GM12878 (cell line): Measurements from ENCODE around the gene AP3B1. TPM values are rescaled to one million over a fixed set of nuclear protein-coding genes. Genes with fewer than 3 reads are reported as not detected.
"Not testable (repeated sequence)": the region's sequence is repeated elsewhere in the genome, so short reads cannot be mapped to it uniquely, and the experiment has no call there.

Source experiments
- ATAC-seq: fragments of 200-7000 bp; cut with Tn5 transposase; 3 replicates; pipeline ENCODE4 v1.9.1; 2020; ENCODE audit warnings: mild to moderate bottlenecking, moderate library complexity
- BruUV-seq: library from RNA; stranded (reverse); fragments of 400-500 nt; replicated peaks from 2 replicates; lab custom pipeline; 2021; lab: Mats Ljungman, UMichigan
- CTCF ChIA-PET: fragments of 300-600 bp; sonication (Branson Sonifier 250); formaldehyde crosslinking; extraction: SDS; loops from one replicate; lab custom pipeline; 2021; ENCODE audit warnings: inconsistent platforms; lab: Yijun Ruan, JAX
- POLR2A ChIA-PET: fragments of 350-600 bp; formaldehyde crosslinking; extraction: SDS; loops from one replicate; lab custom pipeline; 2021; ENCODE audit warnings: inconsistent platforms; lab: Charles Lee
- RAD21 ChIA-PET: fragments of 300-600 bp; sonication (Branson Sonifier 250); formaldehyde crosslinking; loops from one replicate; lab custom pipeline; 2023; ENCODE audit warnings: antibody characterized with exemption; ENCODE audit not compliant: unreplicated experiment; lab: Charles Lee
- SMC1A ChIA-PET: fragments of 300-600 bp; sonication (Branson Sonifier 250); formaldehyde crosslinking; loops from one replicate; lab custom pipeline; 2023; ENCODE audit not compliant: unreplicated experiment, uncharacterized antibody; lab: Charles Lee
- DNase-seq: peaks from one replicate; pipeline ENCODE4 v3.0.0-alpha.2; 2011; ENCODE audit warnings: low read depth, low spot score
- FAIRE-seq: peaks from 3 replicates; lab custom pipeline; 2011; peaks lifted over from hg19 to GRCh38; lab: Jason Lieb, UNC
- H2AFZ ChIP-seq: 2 replicates; pipeline ENCODE4 v1.6.0; 2011; ENCODE audit warnings: low read depth, low read length, control low read depth; ENCODE audit not compliant: control insufficient read depth
- H3K27ac ChIP-seq: 2 replicates; pipeline ENCODE4 v1.5.1; 2011; ENCODE audit warnings: control low read depth; ENCODE audit not compliant: control insufficient read depth, insufficient read depth
- H3K27me3 ChIP-seq, 2 experiments: replicated peaks in 1 of 2; 2 replicates each; pipeline versions ENCODE4 v1.6.0 to v1.6.1; 2011; ENCODE audit warnings: low read length in 1 of 2; ENCODE audit not compliant: control insufficient read depth in 2 of 2, insufficient read depth in 2 of 2
- H3K36me3 ChIP-seq, 2 experiments: 2 replicates each; pipeline ENCODE4 v1.5.1; 2011; ENCODE audit warnings: low read length in 1 of 2; ENCODE audit not compliant: control insufficient read depth in 2 of 2, insufficient read depth in 2 of 2
- H3K4me1 ChIP-seq: 2 replicates; pipeline ENCODE4 v1.6.1; 2011; ENCODE audit warnings: mild to moderate bottlenecking, low read length, moderate library complexity, mixed read lengths; ENCODE audit not compliant: control insufficient read depth, insufficient read depth
- H3K4me2 ChIP-seq: 2 replicates; pipeline ENCODE4 v1.6.0; 2011; ENCODE audit warnings: control low read depth; ENCODE audit not compliant: control insufficient read depth, insufficient read depth
- H3K4me3 ChIP-seq: fragments of 200-600 bp; sonication (generic); 2 replicates; pipeline ENCODE4 v1.5.1; 2016
- H3K79me2 ChIP-seq: 2 replicates; pipeline ENCODE4 v1.6.0; 2011; ENCODE audit warnings: low read length; ENCODE audit not compliant: control insufficient read depth, insufficient read depth
- H3K9ac ChIP-seq: 2 replicates; pipeline ENCODE4 v1.8.0; 2011; ENCODE audit warnings: low read length, control low read depth, mixed read lengths; ENCODE audit not compliant: control insufficient read depth, insufficient read depth
- H3K9me3 ChIP-seq: replicated peaks from 3 replicates; pipeline ENCODE4 v1.5.1; 2011; ENCODE audit warnings: mild to moderate bottlenecking, low read length; ENCODE audit not compliant: control insufficient read depth, insufficient read depth
- H4K20me1 ChIP-seq: 2 replicates; pipeline ENCODE4 v1.6.0; 2011; ENCODE audit not compliant: control insufficient read depth, insufficient read depth
- IKZF2 ChIP-seq, 2 experiments: fragments of 450-650 bp; IDR thresholded peaks; 2 replicates each; pipeline ENCODE4 v1.6.1; 2017; ENCODE audit warnings: mild to moderate bottlenecking in 2 of 2, moderate library complexity in 2 of 2
- KAT2A ChIP-seq: conservative IDR thresholded peaks from 2 replicates; pipeline ENCODE4 v1.6.1; 2011; ENCODE audit warnings: low read depth, low read length; ENCODE audit not compliant: control insufficient read depth
- NR2C1 ChIP-seq: fragments of 450-650 bp; IDR thresholded peaks from 2 replicates; pipeline ENCODE4 v1.6.1; 2017; ENCODE audit warnings: antibody characterized with exemption, mild to moderate bottlenecking, moderate library complexity
- SUPT20H ChIP-seq: IDR thresholded peaks from 2 replicates; pipeline ENCODE4 v1.6.1; 2011; ENCODE audit warnings: low read depth, mild to moderate bottlenecking, low read length, moderate library complexity, borderline replicate concordance; ENCODE audit not compliant: control insufficient read depth
- WGBS: methylation state at CpG from one replicate; pipeline ENCODE4 v1.1.6; 2016; ENCODE audit warnings: low lambda C conversion rate; ENCODE audit not compliant: insufficient replicate concordance, insufficient coverage; ENCODE audit errors: missing lambda C conversion rate; 5-methylcytosine and 5-hydroxymethylcytosine counted together
- in situ Hi-C: fragments of 300-500 bp; cut with MboI; formaldehyde crosslinking; loops from 9 replicates; pipeline ENCODE4 v1.14.3; 2018; ENCODE audit warnings: mixed read lengths
- intact Hi-C: fragments of 100-400 bp; cut with micrococcal nuclease; formaldehyde crosslinking; loops from one replicate; pipeline ENCODE4 v1.14.2; 2022; ENCODE audit not compliant: unreplicated experiment
- polyA plus RNA-seq, 11 experiments: library from polyadenylated mRNA; depleted of rRNA in 4 of 11; unstranded in 6 of 11; stranded (reverse) in 5 of 11; fragments of >200 nt; fragmentation: Nextera tagmentation in 4 of 11; fragmentation: Illumina TruSeq in 1 of 11; extraction: Ambion mirVana in 4 of 11; extraction: Trizol in 1 of 11; gene quantifications; 1 replicate in 1 of 11; 2 replicates in 10 of 11; pipeline versions ENCODE4 v1.2.1 to v1.2.3, GENCODE V29; 2011 to 2016; ENCODE audit warnings: inconsistent platforms in 2 of 11, missing spikeins in 2 of 11, low read depth in 1 of 11
- total RNA-seq, 4 experiments: library from RNA; depleted of rRNA in 3 of 4; stranded (reverse); fragments of >200 nt in 3 of 4; fragmentation: Illumina TruSeq in 1 of 4; extraction: Trizol in 1 of 4; gene quantifications; 2 replicates each; pipeline versions ENCODE4 v1.2.1 to v1.2.3, GENCODE V29; 2013 to 2021
- TF ChIP-seq, protein P1 (sequence below): IDR thresholded peaks from 2 replicates; pipeline ENCODE4 v1.6.1; 2012; ENCODE audit warnings: mild to moderate bottlenecking, low read depth, low read length
- TF ChIP-seq, protein P2 (sequence below): fragments of 450-650 bp; IDR thresholded peaks from 2 replicates; pipeline ENCODE4 v1.6.1; 2016; ENCODE audit warnings: mild to moderate bottlenecking

The AP3B1 gene
- total and polyA plus RNA-seq, 10 of the 15 experiments (the other 5 are each of a cell fraction or from before 2014, with no cell fraction given), result 30.9 to 70.8 (median 46.0) TPM

DNA sequence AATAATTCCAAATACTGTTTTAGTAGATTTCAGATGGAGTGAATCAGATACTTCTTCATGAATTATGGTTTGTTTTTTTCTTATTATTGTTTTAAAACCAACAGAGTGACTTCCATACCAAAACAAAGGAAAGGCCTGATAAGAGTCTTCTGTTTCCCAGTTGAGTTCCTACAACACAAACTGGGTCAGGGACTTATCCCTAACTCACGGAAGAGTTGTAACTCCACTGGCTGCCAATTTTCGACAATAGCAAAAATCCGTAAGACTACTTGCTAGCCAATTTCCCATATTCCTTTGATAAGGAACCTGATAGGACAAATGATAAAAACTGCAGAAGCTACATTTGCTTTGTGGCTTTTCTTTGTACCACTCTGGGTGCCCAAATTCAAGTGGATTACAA is 219.2 kb downstream of the AP3B1 start (continued):
- TF ChIP-seq, protein P1, sequence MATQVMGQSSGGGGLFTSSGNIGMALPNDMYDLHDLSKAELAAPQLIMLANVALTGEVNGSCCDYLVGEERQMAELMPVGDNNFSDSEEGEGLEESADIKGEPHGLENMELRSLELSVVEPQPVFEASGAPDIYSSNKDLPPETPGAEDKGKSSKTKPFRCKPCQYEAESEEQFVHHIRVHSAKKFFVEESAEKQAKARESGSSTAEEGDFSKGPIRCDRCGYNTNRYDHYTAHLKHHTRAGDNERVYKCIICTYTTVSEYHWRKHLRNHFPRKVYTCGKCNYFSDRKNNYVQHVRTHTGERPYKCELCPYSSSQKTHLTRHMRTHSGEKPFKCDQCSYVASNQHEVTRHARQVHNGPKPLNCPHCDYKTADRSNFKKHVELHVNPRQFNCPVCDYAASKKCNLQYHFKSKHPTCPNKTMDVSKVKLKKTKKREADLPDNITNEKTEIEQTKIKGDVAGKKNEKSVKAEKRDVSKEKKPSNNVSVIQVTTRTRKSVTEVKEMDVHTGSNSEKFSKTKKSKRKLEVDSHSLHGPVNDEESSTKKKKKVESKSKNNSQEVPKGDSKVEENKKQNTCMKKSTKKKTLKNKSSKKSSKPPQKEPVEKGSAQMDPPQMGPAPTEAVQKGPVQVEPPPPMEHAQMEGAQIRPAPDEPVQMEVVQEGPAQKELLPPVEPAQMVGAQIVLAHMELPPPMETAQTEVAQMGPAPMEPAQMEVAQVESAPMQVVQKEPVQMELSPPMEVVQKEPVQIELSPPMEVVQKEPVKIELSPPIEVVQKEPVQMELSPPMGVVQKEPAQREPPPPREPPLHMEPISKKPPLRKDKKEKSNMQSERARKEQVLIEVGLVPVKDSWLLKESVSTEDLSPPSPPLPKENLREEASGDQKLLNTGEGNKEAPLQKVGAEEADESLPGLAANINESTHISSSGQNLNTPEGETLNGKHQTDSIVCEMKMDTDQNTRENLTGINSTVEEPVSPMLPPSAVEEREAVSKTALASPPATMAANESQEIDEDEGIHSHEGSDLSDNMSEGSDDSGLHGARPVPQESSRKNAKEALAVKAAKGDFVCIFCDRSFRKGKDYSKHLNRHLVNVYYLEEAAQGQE, result no peak
- TF ChIP-seq IKZF2 (IDR thresholded peaks at IDR 0.05) (no peak), NR2C1 (no peak), SUPT20H (no peak), KAT2A (no peak)
- TF ChIP-seq, protein P2, sequence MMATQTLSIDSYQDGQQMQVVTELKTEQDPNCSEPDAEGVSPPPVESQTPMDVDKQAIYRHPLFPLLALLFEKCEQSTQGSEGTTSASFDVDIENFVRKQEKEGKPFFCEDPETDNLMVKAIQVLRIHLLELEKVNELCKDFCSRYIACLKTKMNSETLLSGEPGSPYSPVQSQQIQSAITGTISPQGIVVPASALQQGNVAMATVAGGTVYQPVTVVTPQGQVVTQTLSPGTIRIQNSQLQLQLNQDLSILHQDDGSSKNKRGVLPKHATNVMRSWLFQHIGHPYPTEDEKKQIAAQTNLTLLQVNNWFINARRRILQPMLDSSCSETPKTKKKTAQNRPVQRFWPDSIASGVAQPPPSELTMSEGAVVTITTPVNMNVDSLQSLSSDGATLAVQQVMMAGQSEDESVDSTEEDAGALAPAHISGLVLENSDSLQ, result no peak

DNA sequence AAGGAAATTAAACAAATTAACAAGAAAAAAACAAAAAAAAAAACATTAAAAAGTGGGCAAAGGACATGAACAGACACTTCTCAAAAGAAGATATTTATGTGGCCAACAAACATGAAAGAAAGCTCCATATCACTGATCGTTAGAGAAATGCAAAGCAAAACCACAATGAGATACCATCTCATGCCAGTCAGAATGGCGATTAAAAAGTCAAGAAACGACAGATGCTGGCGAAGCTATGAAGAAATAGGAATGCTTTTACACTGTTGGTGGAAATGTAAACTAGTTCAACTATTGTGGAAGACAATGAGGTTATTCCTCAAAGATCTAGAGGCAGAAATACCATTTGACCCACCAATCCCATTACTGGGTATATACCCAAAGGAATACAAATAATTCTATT is 223.8 kb downstream of the AP3B1 start:
- H3K4me3 ChIP-seq, H3K9me3 ChIP-seq, in situ Hi-C loops, RAD21 ChIA-PET, H3K36me3 ChIP-seq, intact Hi-C loops, H3K4me2 ChIP-seq, POLR2A ChIA-PET, ATAC-seq, DNase-seq, H3K9ac ChIP-seq, H3K27ac ChIP-seq, H3K27me3 ChIP-seq, H3K4me1 ChIP-seq, BruUV-seq, CTCF ChIA-PET, FAIRE-seq, H3K79me2 ChIP-seq, H2AFZ ChIP-seq, H4K20me1 ChIP-seq: not testable (repeated sequence)
- SMC1A ChIA-PET, result interaction anchor here (0.6 to 0.9 kb wide), 4 partner anchors 8 to 708 kb away, joined by 3 read pairs; no protein-coding TSS in a partner anchor
- 67% methylated on average over 4 of the region's 4 CpGs for WGBS

DNA sequence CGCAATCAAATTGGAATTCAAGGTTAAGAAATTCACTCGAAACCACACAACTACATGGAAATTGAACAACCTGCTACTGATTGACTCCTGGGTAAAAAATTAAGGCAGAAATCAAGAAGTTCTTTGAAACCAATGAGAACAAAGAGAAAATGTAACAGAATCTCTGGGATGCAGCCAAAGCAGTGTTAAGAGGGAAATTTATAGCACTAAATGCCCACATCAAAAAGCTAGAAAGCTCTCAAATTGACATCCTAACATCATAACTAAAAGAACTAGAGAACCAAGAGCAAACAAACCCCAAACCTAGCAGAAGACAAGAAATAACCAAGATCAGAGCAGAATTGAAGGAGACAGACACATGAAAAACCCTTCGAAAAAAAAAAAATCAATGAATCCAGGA is 226.9 kb downstream of the AP3B1 start:
- ChIA-PET SMC1A (interaction anchor here (0.7 kb wide), 1 partner anchor 1031 kb away, joined by 3 read pairs; no protein-coding TSS in a partner anchor), CTCF (interaction anchor here (0.6 to 0.9 kb wide), 2 partner anchors 55 to 61 kb away, joined by 3 read pairs; no protein-coding TSS in a partner anchor), POLR2A (interaction anchor here (0.5 kb wide), 1 partner anchor 374 kb away, joined by 3 read pairs; no protein-coding TSS in a partner anchor)
- H3K27me3 ChIP-seq, intact Hi-C loops, BruUV-seq, H3K4me3 ChIP-seq, FAIRE-seq, H3K9ac ChIP-seq, H3K9me3 ChIP-seq, in situ Hi-C loops, H3K36me3 ChIP-seq, H3K4me1 ChIP-seq, H3K4me2 ChIP-seq, H3K27ac ChIP-seq, H4K20me1 ChIP-seq, ATAC-seq, H2AFZ ChIP-seq, RAD21 ChIA-PET, H3K79me2 ChIP-seq, DNase-seq: not testable (repeated sequence)
- WGBS, result 85% methylated on average over 3 of the region's 3 CpGs
